ENCODE data around the gene HAND2.

HAND2 gene

GRCh38 chr4:173501592-173502150 lies 28.4 kb downstream of the HAND2 start:
- no peak for DNase-seq

GRCh38 chr4:173500841-173501591 lies 29.0 kb downstream of the HAND2 start:
- DNase-seq, result no peak

- DNase-seq, result peak; percentile 59
These were observed 30.1 kb downstream of the HAND2 start for GRCh38 chr4:173499658-173500535.

- DNase-seq, result peak; percentile 64
These were observed 31.3 kb downstream of the HAND2 start for GRCh38 chr4:173498771-173499170.

- no peak for DNase-seq
These were observed 32.0 kb downstream of the HAND2 start for GRCh38 chr4:173498023-173498422.

GRCh38 chr4:173494013-173494970 lies 35.7 kb downstream of the HAND2 start:
- peak; percentile 61 for DNase-seq

DNA sequence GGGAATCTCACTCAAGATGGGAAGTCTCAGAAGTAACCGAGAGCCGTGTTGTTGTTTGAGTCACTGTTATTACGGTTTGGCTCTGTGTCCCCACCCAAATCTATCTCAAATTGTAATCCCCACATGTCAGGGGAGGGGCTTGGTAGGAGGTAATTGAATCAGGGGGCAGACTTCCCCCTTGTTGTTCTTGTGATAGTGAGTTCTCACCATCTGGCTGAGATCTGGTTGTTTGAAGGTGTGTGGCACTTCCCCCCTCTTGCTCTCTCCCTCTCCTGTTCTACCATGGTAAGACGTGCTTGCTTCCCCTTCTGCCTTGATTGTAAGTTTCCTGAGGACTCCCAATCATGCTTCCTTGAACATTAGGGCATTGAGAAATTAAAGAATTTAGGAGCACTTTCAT lies 37.0 kb downstream of the HAND2 start:
- DNase-seq, result no peak

DNA sequence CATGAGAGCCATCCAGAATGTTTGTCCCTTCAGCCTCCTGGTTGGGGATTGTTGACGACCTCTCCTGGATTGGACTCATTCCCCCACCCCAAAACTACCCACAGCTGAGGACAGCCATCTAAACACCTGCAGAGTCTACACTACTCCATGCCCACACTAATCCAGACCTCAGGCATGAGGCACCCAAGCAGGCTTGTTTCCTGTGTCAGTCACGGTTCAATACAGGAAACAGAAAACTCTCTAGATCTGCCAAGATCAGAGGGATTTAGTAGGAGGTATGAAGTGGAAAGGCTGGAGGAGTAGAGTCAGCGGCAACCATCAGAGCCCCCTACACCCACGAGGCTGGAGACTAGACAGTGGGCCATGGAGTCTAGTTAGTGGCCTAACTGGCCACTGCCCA lies 37.7 kb downstream of the HAND2 start:
- DNase-seq, result no peak

GRCh38 chr4:173490817-173491528 lies 39.1 kb downstream of the HAND2 start:
- peak; percentile 57 for DNase-seq

- DNase-seq, result no peak
These were observed 39.8 kb downstream of the HAND2 start for GRCh38 chr4:173490256-173490655.

- DNase-seq, result peak; percentile 88
These were observed 40.5 kb downstream of the HAND2 start for GRCh38 chr4:173489514-173489913.

DNA sequence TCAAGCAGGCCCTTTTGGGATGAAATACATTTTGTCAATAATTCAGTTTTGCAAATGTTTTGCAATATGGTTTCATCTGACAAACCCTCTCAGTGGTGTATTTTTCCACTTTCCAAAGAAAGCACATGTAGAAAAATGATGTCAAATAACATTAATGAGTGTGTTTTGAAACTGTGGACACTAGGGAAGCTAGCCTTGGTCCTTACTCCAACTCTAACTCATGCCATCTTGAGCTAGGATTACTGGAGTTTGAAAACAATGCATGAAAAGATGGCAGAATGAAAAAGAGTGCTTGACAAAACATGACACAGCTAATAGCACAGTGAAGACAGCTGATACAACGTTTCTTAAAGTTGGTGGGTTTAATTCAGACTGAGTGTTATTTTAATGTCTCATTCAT lies 41.4 kb downstream of the HAND2 start:
- DNase-seq, result no peak

DNA sequence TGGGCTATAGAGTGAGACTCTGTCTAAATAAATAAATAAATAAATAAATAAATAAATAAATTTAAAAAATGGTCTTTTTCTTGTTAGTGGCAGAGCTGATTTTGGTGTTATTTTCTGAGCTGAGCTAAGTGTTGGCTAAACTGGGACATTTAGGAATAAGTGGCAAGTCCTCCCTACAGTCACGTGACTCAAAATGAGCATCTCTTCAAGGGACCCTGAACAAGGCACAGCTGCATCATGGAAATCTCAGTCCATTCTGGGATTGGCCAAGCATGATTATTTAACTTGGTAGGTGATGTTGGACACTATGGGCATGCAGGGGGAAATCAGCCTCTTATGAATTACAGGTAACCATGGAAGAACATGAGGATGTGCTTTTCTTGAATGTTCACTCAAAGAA lies 42.0 kb downstream of the HAND2 start:
- DNase-seq, result no peak

- DNase-seq, result no peak
These were observed 43.2 kb downstream of the HAND2 start for GRCh38 chr4:173486714-173487392.

- DNase-seq, result peak; percentile 50
These were observed 44.9 kb downstream of the HAND2 start for GRCh38 chr4:173485164-173485563.

DNA sequence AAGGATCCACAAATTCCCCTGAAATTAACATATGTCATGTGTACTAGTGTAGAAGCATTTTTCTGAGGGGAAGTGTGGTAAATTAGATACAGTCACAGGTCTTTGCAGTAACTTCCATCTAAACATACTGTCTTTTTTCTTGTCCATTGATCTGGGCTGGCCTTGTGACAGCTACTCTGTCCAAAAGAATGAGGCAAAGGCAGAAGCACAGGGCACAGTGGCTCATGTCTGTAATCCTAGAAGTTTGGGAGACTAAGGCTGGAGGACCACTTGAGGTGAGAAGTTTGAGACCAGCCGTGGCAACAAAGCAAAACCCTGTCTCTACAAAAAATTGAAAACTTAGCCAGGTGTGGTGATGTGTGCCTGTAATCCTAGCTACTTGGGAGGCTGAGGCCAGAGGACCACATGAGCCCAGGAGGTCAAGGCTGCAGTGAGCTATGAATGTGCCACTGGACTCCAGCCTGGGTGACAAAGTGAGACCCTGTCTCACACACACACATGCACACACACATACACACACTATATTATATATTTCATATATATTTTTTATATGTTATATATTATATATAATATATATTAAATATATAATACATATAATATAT lies 47.6 kb downstream of the HAND2 start:
- DNase-seq, result no peak

GRCh38 chr4:173478913-173479283 lies 51.1 kb downstream of the HAND2 start:
- DNase-seq, result no peak

DNA sequence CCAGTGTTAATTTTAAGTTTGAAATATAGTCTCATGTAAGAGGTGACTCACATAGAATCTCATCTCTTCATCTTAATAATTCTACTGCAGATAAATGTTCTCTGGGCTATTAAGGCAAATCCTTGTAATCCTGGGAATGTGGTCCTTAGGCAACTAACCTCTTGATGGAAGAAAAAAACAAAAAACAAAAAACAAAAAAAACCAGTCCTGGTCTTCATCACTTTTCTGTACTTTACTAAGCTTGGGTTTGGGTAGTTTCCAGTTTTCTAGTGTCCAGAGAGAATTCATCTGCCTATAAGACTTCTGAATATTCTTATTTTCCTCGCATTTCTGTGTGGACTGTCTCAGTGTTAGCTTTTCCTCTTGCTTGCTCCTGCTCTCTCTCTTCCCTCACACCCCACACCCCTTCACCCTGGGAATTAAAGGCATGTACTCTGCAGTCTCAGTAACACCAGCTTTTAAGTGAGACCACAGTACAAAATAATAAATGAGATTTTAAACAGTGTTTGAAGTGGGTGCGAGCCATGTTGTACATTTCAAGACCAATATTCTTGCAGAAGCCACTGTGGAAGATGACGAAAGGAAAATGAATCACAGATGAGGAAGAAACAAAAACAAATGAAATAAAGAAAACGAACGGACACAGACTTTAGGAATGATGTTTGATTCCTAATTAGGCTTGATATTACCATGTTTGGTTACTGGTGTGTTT lies 51.7 kb downstream of the HAND2 start:
- DNase-seq, result peak; percentile 60

GRCh38 chr4:173477016-173477415 lies 53.0 kb downstream of the HAND2 start:
- no peak for DNase-seq

Measured in fibroblast of skin of abdomen (primary cell).